ENCODE measurements around the gene TPD52L2.

DNA sequence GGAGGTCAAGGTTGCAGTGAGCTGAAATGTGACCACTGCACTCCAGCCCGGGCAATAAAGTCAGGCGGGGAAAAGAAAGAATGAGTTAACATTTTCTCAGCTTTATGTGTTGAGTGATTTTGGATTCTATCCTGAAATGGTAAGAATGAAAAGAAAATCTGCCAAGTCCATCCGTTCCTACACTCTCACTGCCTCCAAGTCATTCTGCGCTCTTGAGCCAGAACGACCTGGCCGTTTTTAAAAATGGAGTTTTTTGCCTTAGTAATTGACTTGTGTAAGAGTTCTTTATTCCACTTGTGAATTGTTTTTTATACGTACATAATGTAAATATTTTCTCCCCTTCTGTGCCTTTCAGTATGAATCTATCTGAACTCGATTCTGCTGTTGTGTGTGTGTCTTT is 58.6 kb downstream of the TPD52L2 start:
- TF ChIP-seq CTCF (IDR thresholded peaks at IDR 0.05; ENCODE audit: low read length) (no peak), EZH2 (IDR thresholded peaks at IDR 0.05; ENCODE audit: borderline replicate concordance, low read length) (no peak)

Data from OCI-LY1 (cell line).